SK-N-SH (cell line): Measurements from ENCODE around the gene SHH. TPM values are rescaled to one million over a fixed set of nuclear protein-coding genes. Genes with fewer than 3 reads are reported as not detected.

Experiments used
- CTCF ChIA-PET: fragments of 300-600, 350-600 bp; formaldehyde crosslinking; extraction: SDS; loops from one replicate; lab custom pipeline; 2021; lab: Yijun Ruan, JAX
- POLR2A ChIA-PET: fragments of 350-600 bp; sonication (Branson Sonifier 250); formaldehyde crosslinking; extraction: SDS; loops from one replicate; lab custom pipeline; 2020; ENCODE audit warnings: antibody characterized with exemption, inconsistent platforms; lab: Yijun Ruan, JAX
- DNase-seq: peaks from one replicate; pipeline ENCODE4 v3.0.0; 2012
- H2AFZ ChIP-seq: fragments of 200-600 bp; sonication (generic); 2 replicates; pipeline ENCODE4 v1.8.1; 2016; ENCODE audit warnings: antibody characterized with exemption, mild to moderate bottlenecking, low read depth
- H3F3A ChIP-seq: fragments of 200-600 bp; sonication (generic); replicated peaks from 2 replicates; pipeline ENCODE3; 2016; ENCODE audit warnings: antibody characterized with exemption, mild to moderate bottlenecking; ENCODE audit not compliant: insufficient read depth
- H3K27ac ChIP-seq, 2 experiments: fragments of 200-500 bp in 1 of 2; fragments of 200-600 bp in 1 of 2; sonication (Bioruptor generic) in 1 of 2; sonication (generic), shearing (Covaris generic) in 1 of 2; 2 replicates each; pipeline versions ENCODE4 v1.5.1 to v1.6.1; 2014 to 2016; ENCODE audit warnings: low read depth in 2 of 2, inconsistent platforms in 1 of 2, low read length in 1 of 2, mild to moderate bottlenecking in 1 of 2, mixed read lengths in 1 of 2
- H3K27me3 ChIP-seq: fragments of 200-600 bp; sonication (generic), shearing (Covaris generic); 2 replicates; pipeline ENCODE4 v1.6.1; 2016; ENCODE audit warnings: mixed run types; ENCODE audit not compliant: insufficient read depth
- H3K36me3 ChIP-seq, 2 experiments: fragments of 200-500 bp in 1 of 2; fragments of 200-600 bp in 1 of 2; sonication (Bioruptor generic) in 1 of 2; sonication (generic) in 1 of 2; replicated peaks in 1 of 2; 2 replicates each; pipeline versions ENCODE3 to v1.5.1; 2014 to 2016; ENCODE audit warnings: low read length in 1 of 2, mild to moderate bottlenecking in 1 of 2; ENCODE audit not compliant: insufficient read depth in 2 of 2, control insufficient read depth in 1 of 2
- H3K4me1 ChIP-seq, 2 experiments: fragments of 200-500 bp in 1 of 2; fragments of 200-600 bp in 1 of 2; sonication (Bioruptor generic) in 1 of 2; sonication (generic), shearing (Covaris generic) in 1 of 2; 2 replicates each; pipeline versions ENCODE4 v1.5.1 to v1.6.1; 2014 to 2016; ENCODE audit warnings: low read depth in 1 of 2, low read length in 1 of 2, mixed run types in 1 of 2; ENCODE audit not compliant: insufficient read depth in 2 of 2, control insufficient read depth in 1 of 2
- H3K4me2 ChIP-seq: fragments of 200-600 bp; sonication (generic), shearing (Covaris generic); 2 replicates; pipeline ENCODE4 v1.6.1; 2017; ENCODE audit warnings: mixed run types
- H3K4me3 ChIP-seq, 2 experiments: fragments of 200-500 bp in 1 of 2; fragments of 200-600 bp in 1 of 2; sonication (Bioruptor generic) in 1 of 2; sonication (generic), shearing (Covaris generic) in 1 of 2; 2 replicates each; pipeline versions ENCODE4 v1.5.1 to v1.8.1; 2014 to 2016; ENCODE audit warnings: low read depth in 2 of 2, inconsistent platforms in 1 of 2, low read length in 1 of 2, mild to moderate bottlenecking in 1 of 2, mixed read lengths in 1 of 2, moderate library complexity in 1 of 2
- H3K79me2 ChIP-seq: fragments of 200-600 bp; sonication (generic); 2 replicates; pipeline ENCODE4 v1.8.1; 2017; ENCODE audit warnings: mild to moderate bottlenecking; ENCODE audit not compliant: insufficient read depth
- H3K9ac ChIP-seq: fragments of 200-600 bp; sonication (generic); 2 replicates; pipeline ENCODE4 v1.6.1; 2017; ENCODE audit warnings: mixed run types
- H3K9me2 ChIP-seq: fragments of 200-600 bp; sonication (generic); 2 replicates; pipeline ENCODE4 v1.6.1; 2017; ENCODE audit warnings: mixed run types
- H3K9me3 ChIP-seq: fragments of 200-600 bp; sonication (generic); 2 replicates; pipeline ENCODE4 v1.6.1; 2017; ENCODE audit warnings: mixed run types, mild to moderate bottlenecking, moderate library complexity
- H4K20me1 ChIP-seq: fragments of 200-600 bp; sonication (generic); 2 replicates; pipeline ENCODE4 v1.6.1; 2017; ENCODE audit warnings: mild to moderate bottlenecking, mixed run types; ENCODE audit not compliant: insufficient read depth
- CHD2 ChIP-seq: fragments of 150-350 bp; IDR thresholded peaks from 2 replicates; pipeline ENCODE4 v1.6.1; 2018; ENCODE audit warnings: low read length; ENCODE audit not compliant: partially characterized antibody
- CTCF ChIP-seq: fragments of 200-600 bp; sonication (generic); IDR thresholded peaks from 2 replicates; pipeline ENCODE4 v1.6.1; 2017; ENCODE audit warnings: antibody characterized with exemption, mild to moderate bottlenecking, moderate library complexity
- ELF1 ChIP-seq: IDR thresholded peaks from 2 replicates; pipeline ENCODE4 v1.4.0; 2012
- FOXJ3 ChIP-seq: sonication (generic); formaldehyde crosslinking; IDR thresholded peaks from 2 replicates; pipeline ENCODE4 v1.5.1; 2020; ENCODE audit warnings: mild to moderate bottlenecking, missing genetic modification reagents
- FOXM1 ChIP-seq: IDR thresholded peaks from 2 replicates; pipeline ENCODE4 v1.4.0; 2012; ENCODE audit warnings: low read depth, mild to moderate bottlenecking
- GATA2 ChIP-seq: sonication (generic); formaldehyde crosslinking; IDR thresholded peaks from 2 replicates; pipeline ENCODE4 v1.5.0; 2020; ENCODE audit warnings: mild to moderate bottlenecking, missing genetic modification reagents
- MAX ChIP-seq: IDR thresholded peaks from 2 replicates; pipeline ENCODE4 v1.4.0; 2012; ENCODE audit warnings: low read depth
- MXI1 ChIP-seq: IDR thresholded peaks from 2 replicates; pipeline ENCODE4 v1.6.1; 2012; ENCODE audit warnings: mild to moderate bottlenecking, low read depth, low read length, improper control_type of control experiment
- NRF1 ChIP-seq: IDR thresholded peaks from 2 replicates; pipeline ENCODE4 v1.6.1; 2012; ENCODE audit warnings: low read depth, mild to moderate bottlenecking, low read length
- POLR2AphosphoS5 ChIP-seq: IDR thresholded peaks from 2 replicates; pipeline ENCODE4 v1.6.1; 2012; ENCODE audit warnings: low read depth, low read length
- RAD21 ChIP-seq: IDR thresholded peaks from 2 replicates; pipeline ENCODE4 v1.6.1; 2012; ENCODE audit warnings: mild to moderate bottlenecking, low read length
- RCOR1 ChIP-seq: fragments of 150-350 bp; IDR thresholded peaks from 2 replicates; pipeline ENCODE4 v1.6.1; 2017; ENCODE audit warnings: antibody characterized with exemption, low read length
- RFX5 ChIP-seq: IDR thresholded peaks from 2 replicates; pipeline ENCODE4 v1.6.1; 2012; ENCODE audit warnings: mild to moderate bottlenecking, improper control_type of control experiment, low read length
- SMC3 ChIP-seq: IDR thresholded peaks from 2 replicates; pipeline ENCODE4 v1.6.1; 2012; ENCODE audit warnings: low read depth, low read length, improper control_type of control experiment
- TAF1 ChIP-seq: IDR thresholded peaks from 2 replicates; pipeline ENCODE4 v1.6.1; 2012; ENCODE audit warnings: low read depth, mild to moderate bottlenecking, low read length, moderate library complexity, borderline replicate concordance
- TCF12 ChIP-seq: IDR thresholded peaks from 2 replicates; pipeline ENCODE4 v1.4.0; 2012
- TEAD4 ChIP-seq: IDR thresholded peaks from 2 replicates; pipeline ENCODE4 v1.4.0; 2012; ENCODE audit warnings: mild to moderate bottlenecking, borderline replicate concordance; ENCODE audit not compliant: insufficient read depth
- YY1 ChIP-seq: IDR thresholded peaks from 2 replicates; pipeline ENCODE4 v1.4.0; 2012; ENCODE audit warnings: low read depth, mild to moderate bottlenecking
- ZBTB33 ChIP-seq: IDR thresholded peaks from 2 replicates; pipeline ENCODE4 v1.4.0; 2012; ENCODE audit warnings: low read depth, borderline replicate concordance
- WGBS: methylation state at CpG from one replicate; pipeline ENCODE4 v1.1.6; 2017; ENCODE audit warnings: low lambda C conversion rate; 5-methylcytosine and 5-hydroxymethylcytosine counted together
- polyA plus RNA-seq, 3 experiments: library from polyadenylated mRNA; depleted of rRNA; stranded (reverse); fragments of >200 nt; gene quantifications; 2 replicates each; pipeline ENCODE4 v1.2.3, GENCODE V29; 2012

SHH gene
- polyA plus RNA-seq, 1 of the 3 experiments (the other 2 are of a cell fraction): not detected

GRCh38 chr7:155809947-155810769 lies 2.1 kb downstream of the SHH start (continued):
- TF ChIP-seq RCOR1 (no peak), SMC3 (no peak), FOXJ3 (no peak), TCF12 (no peak)

GRCh38 chr7:155809332-155809946 lies 2.8 kb downstream of the SHH start:
- no peak for DNase-seq
- POLR2A ChIA-PET: no interaction called here

More at GRCh38 chr7:155809332-155809946, 2.8 kb downstream of the SHH start:
- H2AFZ ChIP-seq: no peak overlapping the region
- CTCF ChIA-PET: interaction anchor here (0.8 to 1.8 kb wide), 4 partner anchors 8 to 1017 kb away, joined by 3 to 4 read pairs (median 4); no protein-coding TSS in a partner anchor
- no peaks in the 10 kb centered on the region for H4K20me1 ChIP-seq
- WGBS: 8% methylated on average over 28 of the region's 43 CpGs
- TF ChIP-seq TAF1 (no peak), YY1 (no peak), FOXM1 (no peak), RAD21 (no peak), RCOR1 (no peak), CTCF (no peak), MAX (no peak), TEAD4 (no peak), CHD2 (no peak), MXI1 (no peak), ELF1 (no peak), ZBTB33 (no peak), NRF1 (no peak), POLR2AphosphoS5 (no peak), RFX5 (no peak), GATA2 (CRISPR knock-in tag) (no peak), FOXJ3 (no peak)
- H3K36me3 ChIP-seq: no peaks in the 10 kb centered on the region
- H3K9me3 ChIP-seq: no peaks in the 10 kb centered on the region
- H3K9me2 ChIP-seq: no peaks in the 10 kb centered on the region
- no peak overlapping the region for H3K27ac ChIP-seq
- H3K79me2 ChIP-seq: no peaks in the 10 kb centered on the region
- H3K4me3 ChIP-seq: no peak overlapping the region
- H3F3A ChIP-seq: peaks cover 4% of the 10 kb centered on the region
- H3K27me3 ChIP-seq: peaks cover 99% of the 10 kb centered on the region
- peaks cover 0 to 13% of the 10 kb centered on the region in 2 experiments; a peak in 2 of 4 replicates for H3K4me1 ChIP-seq
- peak overlapping the region; percentile 52; the same call in 1 of the 2 replicates for H3K4me2 ChIP-seq
- H3K9ac ChIP-seq: no peak overlapping the region
